Right lobe of liver (tissue), 6 donors: ENCODE data around the gene ARHGAP42. TPM values are rescaled to one million over a fixed set of nuclear protein-coding genes. Genes with fewer than 3 reads are reported as not detected.

Experiments
- ATAC-seq, 4 donors: fragments of 200-7000 bp; cut with Tn5 transposase; one replicate each; pipeline ENCODE4 v1.9.1; 2020; ENCODE audit warnings: mild to moderate bottlenecking in 4 of 4, moderate library complexity in 4 of 4
- DNase-seq, 3 donors: peaks; one replicate each; pipeline ENCODE4 v3.0.0-alpha.2; 2020
- H3K27ac ChIP-seq, 3 donors: fragments of 200-600 bp; one replicate each; pipeline ENCODE4 v1.8.0; 2022
- H3K27me3 ChIP-seq, 2 donors: fragments of 200-600 bp; one replicate each; pipeline ENCODE4 v1.8.0; 2022
- H3K36me3 ChIP-seq, 4 donors: fragments of 200-600 bp; sonication (generic) in 1 of 4; one replicate each; pipeline versions ENCODE4 v1.5.1 to v1.8.0; 2017 to 2022; ENCODE audit warnings: control low read depth in 1 of 4
- H3K4me1 ChIP-seq, 4 donors: fragments of 200-600 bp; sonication (generic) in 1 of 4; one replicate each; pipeline versions ENCODE4 v1.5.1 to v1.8.0; 2017 to 2022; ENCODE audit warnings: control low read depth in 1 of 4
- H3K4me3 ChIP-seq, 3 donors: fragments of 200-600 bp; one replicate each; pipeline ENCODE4 v1.8.0; 2022
- H3K9me3 ChIP-seq, 4 donors: fragments of 200-600 bp; sonication (generic) in 1 of 4; one replicate each; pipeline versions ENCODE4 v1.5.1 to v1.8.0; 2017 to 2022; ENCODE audit warnings: control low read depth in 1 of 4
- CTCF ChIP-seq, 4 donors: fragments of 200-600 bp in 3 of 4; fragments of 450-650 bp in 1 of 4; IDR thresholded peaks; one replicate each; pipeline versions ENCODE4 v1.5.1 to v1.8.0; 2016 to 2022; ENCODE audit warnings: antibody characterized with exemption in 4 of 4, mild to moderate bottlenecking in 2 of 4
- POLR2A ChIP-seq: fragments of 450-650 bp; IDR thresholded peaks from one replicate; pipeline ENCODE4 v1.6.1; 2017; ENCODE audit warnings: antibody characterized with exemption, mild to moderate bottlenecking
- WGBS: methylation state at CpG from one replicate; pipeline ENCODE4 v1.1.6; 2018; ENCODE audit warnings: low coverage, low lambda C conversion rate; ENCODE audit not compliant: insufficient coverage; ENCODE audit errors: missing lambda C conversion rate; 5-methylcytosine and 5-hydroxymethylcytosine counted together
- intact Hi-C, 2 donors: fragments of 100-400 bp; cut with DNase I; formaldehyde crosslinking; loops; one replicate each; pipeline versions ENCODE4 v1.11.2 to v1.14.1; 2022
- total RNA-seq, 6 experiments: library from RNA; depleted of rRNA in 2 of 6; stranded (reverse); fragments of >200 nt in 2 of 6; fragmentation: NEBNext Ultra II Directional in 3 of 6; extraction: Animal tissue kit (Norgen Biotek cat#: 25700) in 3 of 6; gene quantifications; one replicate each; pipeline versions ENCODE4 v1.1.0 to v1.2.4, GENCODE V29; 2016 to 2023
- donor health status: DM: no; HTN: yes; CAD: no.
- donor health status: DM: no; HTN: no; CAD: no.
- donor health status: DM: no; HTN: no; CAD: no.
- donor health status: DM: no; HTN: yes; CAD: no.
- donor health status: DM: no; HTN: yes; CAD: no.

The ARHGAP42 gene
- total RNA-seq, 6 experiments from 2014 or later, result 8.7 to 15.8 (median 13.1) TPM

DNA sequence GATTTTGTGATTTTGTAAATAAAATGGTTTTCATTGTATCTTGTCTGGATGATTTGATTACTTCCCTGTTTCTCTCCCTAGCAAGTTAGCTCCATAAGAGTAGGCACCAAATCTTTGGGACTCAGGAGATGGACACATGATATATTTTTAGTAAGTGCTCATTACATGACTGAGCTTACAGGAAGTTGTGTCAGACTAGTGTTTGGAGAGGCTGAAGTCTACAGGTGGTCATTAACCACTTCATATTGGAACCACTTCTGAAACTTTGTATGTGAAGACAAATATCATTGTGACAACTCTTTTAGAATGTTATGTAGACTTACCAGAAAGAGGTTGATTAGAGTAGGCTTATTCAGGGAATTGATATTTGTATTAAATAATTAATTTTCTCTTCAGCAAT, 19.1 kb downstream of the ARHGAP42 start:
- H3K9me3 ChIP-seq, result no peaks in the 10 kb centered on the region
- ATAC-seq, result peak in 2 of 4 donors; percentile 40 to 78
- H3K4me3 ChIP-seq, result no peak overlapping the region
- no peaks in the 10 kb centered on the region for H3K27me3 ChIP-seq
- TF ChIP-seq CTCF (IDR thresholded peaks at IDR 0.05), result no peak
- no peak for TF ChIP-seq POLR2A
- no peak overlapping the region for H3K27ac ChIP-seq
- H3K4me1 ChIP-seq, result no peaks in the 10 kb centered on the region
- no peak for DNase-seq
- peaks cover 0 to 1% (median 0%) of the 10 kb centered on the region in 4 donors for H3K36me3 ChIP-seq
- intact Hi-C loops, result no loop called here

GRCh38 chr11:100709233-100709957, 22.3 kb downstream of the ARHGAP42 start:
- WGBS, result 81% methylated on average over 3 of the region's 3 CpGs
- H3K27me3 ChIP-seq, result no peaks in the 10 kb centered on the region
- intact Hi-C loops, result no loop called here
- H3K4me1 ChIP-seq, result peaks cover 0 to 6% (median 0%) of the 10 kb centered on the region in 4 donors
- no peaks in the 10 kb centered on the region for H3K9me3 ChIP-seq
- no peak for TF ChIP-seq CTCF (IDR thresholded peaks at IDR 0.05)
- no peak for TF ChIP-seq POLR2A
- ATAC-seq (peak in 1 of 4 donors; percentile 20), DNase-seq (no peak)
- no peak overlapping the region for H3K4me3 ChIP-seq
- no peaks in the 10 kb centered on the region for H3K36me3 ChIP-seq
- no peak overlapping the region for H3K27ac ChIP-seq

DNA sequence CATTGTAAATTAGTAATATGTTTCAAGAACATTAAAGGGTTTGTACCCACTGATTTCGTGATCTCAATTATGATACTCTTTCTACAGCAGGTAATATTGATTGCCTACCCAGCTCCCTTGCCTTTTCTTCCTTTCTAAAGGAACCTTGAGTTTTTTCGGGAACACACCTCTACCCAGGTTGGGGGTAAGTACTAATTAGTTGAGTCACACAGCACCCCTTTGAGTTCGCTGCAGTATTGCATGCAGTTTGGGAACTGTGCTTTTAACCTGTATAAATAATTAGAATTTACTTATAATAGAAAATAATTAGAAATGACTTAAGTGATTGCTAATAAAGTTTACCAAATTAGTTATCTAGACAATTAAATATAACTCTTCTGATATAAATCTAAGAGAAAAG, 24.9 kb downstream of the ARHGAP42 start:
- DNase-seq, result no peak

DNA sequence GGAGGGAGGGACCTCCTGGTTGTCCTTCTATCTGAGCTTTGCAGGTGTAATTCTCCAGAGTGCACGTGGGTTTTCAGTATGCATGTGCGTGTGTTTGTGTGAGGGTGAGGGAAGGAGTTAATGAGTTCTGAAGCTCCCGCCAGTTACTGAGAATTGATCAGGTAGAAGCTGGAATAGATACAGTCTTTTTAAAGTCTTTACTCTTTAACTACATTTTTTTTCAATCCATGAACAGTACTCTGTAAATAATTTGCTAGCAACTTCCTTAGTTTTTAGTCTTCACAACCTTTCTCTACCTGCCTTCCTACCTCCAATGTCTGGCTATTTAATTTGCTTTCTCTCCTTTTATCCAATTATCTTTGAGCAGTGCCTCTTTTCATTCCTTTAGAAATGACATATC, 25.5 kb downstream of the ARHGAP42 start:
- H3K27ac ChIP-seq, result no peak overlapping the region
- H3K4me1 ChIP-seq, result peaks cover 0 to 6% (median 0%) of the 10 kb centered on the region in 4 donors
- H3K9me3 ChIP-seq, result no peaks in the 10 kb centered on the region
- no peak for DNase-seq
- no peak overlapping the region for H3K4me3 ChIP-seq
- intact Hi-C loops, result no loop called here
- WGBS, result 42% methylated on average over 3 of the region's 3 CpGs
- no peaks in the 10 kb centered on the region for H3K27me3 ChIP-seq
- TF ChIP-seq CTCF (IDR thresholded peaks at IDR 0.05), result no peak
- TF ChIP-seq POLR2A, result no peak
- no peaks in the 10 kb centered on the region for H3K36me3 ChIP-seq
- peak; percentile 11 to 37 (median 30) for ATAC-seq

More for the DNA sequence above, 24.9 kb downstream of the ARHGAP42 start:
- H3K9me3 ChIP-seq, result no peaks in the 10 kb centered on the region
- H3K4me3 ChIP-seq, result no peak overlapping the region
- peaks cover 0 to 6% (median 0%) of the 10 kb centered on the region in 4 donors for H3K4me1 ChIP-seq
- ATAC-seq, result no peak
- H3K27ac ChIP-seq, result no peak overlapping the region
- no peaks in the 10 kb centered on the region for H3K27me3 ChIP-seq
- intact Hi-C loops, result no loop called here
- no peaks in the 10 kb centered on the region for H3K36me3 ChIP-seq
- no peak for TF ChIP-seq POLR2A
- TF ChIP-seq CTCF (IDR thresholded peaks at IDR 0.05), result no peak
- WGBS, result 53% methylated on average over 3 of the region's 3 CpGs
